Muscle of arm (tissue), 14 donors: ENCODE measurements around the gene RWDD1. TPM values are rescaled to one million over a fixed set of nuclear protein-coding genes. Genes with fewer than 3 reads are reported as not detected.
A peak's percentile ranks its signal among the peaks of the same experiment; 100 is the strongest.

ENCODE experiments used
- DNase-seq: peaks from one replicate; pipeline ENCODE4 v3.0.0-alpha.2; 2013
- long read RNA-seq, 11 donors: transcript quantifications; one replicate each; lab custom pipeline, GENCODE V29; 2026
- polyA plus RNA-seq, 12 donors: library from polyadenylated mRNA; unstranded; fragments of 120-200 nt; gene quantifications; one replicate each; pipeline ENCODE4 v1.2.1, GENCODE V29; 2013; ENCODE audit not compliant: insufficient read length in 12 of 12

The RWDD1 gene, protein sequence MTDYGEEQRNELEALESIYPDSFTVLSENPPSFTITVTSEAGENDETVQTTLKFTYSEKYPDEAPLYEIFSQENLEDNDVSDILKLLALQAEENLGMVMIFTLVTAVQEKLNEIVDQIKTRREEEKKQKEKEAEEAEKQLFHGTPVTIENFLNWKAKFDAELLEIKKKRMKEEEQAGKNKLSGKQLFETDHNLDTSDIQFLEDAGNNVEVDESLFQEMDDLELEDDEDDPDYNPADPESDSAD
- 10 to 100 TPM in 11 of 12 donors, not detected in 1; 51.1 to 93.7 (median 67.4) TPM for polyA plus RNA-seq
- long read RNA-seq, donor 1, full-length matches to known transcripts: 37 of 96 reads
- long read RNA-seq, donor 1, partial matches to known transcripts: 59 of 96 reads
- long read RNA-seq, donor 1, other reads (novel, unspliced or antisense): 0 of 96 reads
- long read RNA-seq, donor 2, full-length matches to known transcripts: 23 of 44 reads
- long read RNA-seq, donor 2, partial matches to known transcripts: 21 of 44 reads
- long read RNA-seq, donor 2, other reads (novel, unspliced or antisense): 0 of 44 reads
- long read RNA-seq, donor 3, full-length matches to known transcripts: 16 of 16 reads
- long read RNA-seq, donor 3, partial matches to known transcripts: 0 of 16 reads
- long read RNA-seq, donor 3, other reads (novel, unspliced or antisense): 0 of 16 reads
- long read RNA-seq, donor 4, full-length matches to known transcripts: 11 of 11 reads
- long read RNA-seq, donor 4, partial matches to known transcripts: 0 of 11 reads
- long read RNA-seq, donor 4, other reads (novel, unspliced or antisense): 0 of 11 reads
- long read RNA-seq, donor 5, full-length matches to known transcripts: 58 of 79 reads
- long read RNA-seq, donor 5, partial matches to known transcripts: 15 of 79 reads
- long read RNA-seq, donor 5, other reads (novel, unspliced or antisense): 6 of 79 reads
- long read RNA-seq, donor 6, full-length matches to known transcripts: 19 of 35 reads
- long read RNA-seq, donor 6, partial matches to known transcripts: 16 of 35 reads
- long read RNA-seq, donor 6, other reads (novel, unspliced or antisense): 0 of 35 reads
- long read RNA-seq, donor 7, full-length matches to known transcripts: 11 of 19 reads
- long read RNA-seq, donor 7, partial matches to known transcripts: 8 of 19 reads
- long read RNA-seq, donor 7, other reads (novel, unspliced or antisense): 0 of 19 reads
- long read RNA-seq, donor 8, full-length matches to known transcripts: 44 of 58 reads
- long read RNA-seq, donor 8, partial matches to known transcripts: 14 of 58 reads
- long read RNA-seq, donor 8, other reads (novel, unspliced or antisense): 0 of 58 reads
- long read RNA-seq, donor 9, full-length matches to known transcripts: 27 of 34 reads
- long read RNA-seq, donor 9, partial matches to known transcripts: 7 of 34 reads
- long read RNA-seq, donor 9, other reads (novel, unspliced or antisense): 0 of 34 reads
- long read RNA-seq, donor 10, full-length matches to known transcripts: 45 of 66 reads
- long read RNA-seq, donor 10, partial matches to known transcripts: 21 of 66 reads
- long read RNA-seq, donor 10, other reads (novel, unspliced or antisense): 0 of 66 reads
- long read RNA-seq, donor 11, full-length matches to known transcripts: 31 of 62 reads
- long read RNA-seq, donor 11, partial matches to known transcripts: 31 of 62 reads
- long read RNA-seq, donor 11, other reads (novel, unspliced or antisense): 0 of 62 reads

DNA sequence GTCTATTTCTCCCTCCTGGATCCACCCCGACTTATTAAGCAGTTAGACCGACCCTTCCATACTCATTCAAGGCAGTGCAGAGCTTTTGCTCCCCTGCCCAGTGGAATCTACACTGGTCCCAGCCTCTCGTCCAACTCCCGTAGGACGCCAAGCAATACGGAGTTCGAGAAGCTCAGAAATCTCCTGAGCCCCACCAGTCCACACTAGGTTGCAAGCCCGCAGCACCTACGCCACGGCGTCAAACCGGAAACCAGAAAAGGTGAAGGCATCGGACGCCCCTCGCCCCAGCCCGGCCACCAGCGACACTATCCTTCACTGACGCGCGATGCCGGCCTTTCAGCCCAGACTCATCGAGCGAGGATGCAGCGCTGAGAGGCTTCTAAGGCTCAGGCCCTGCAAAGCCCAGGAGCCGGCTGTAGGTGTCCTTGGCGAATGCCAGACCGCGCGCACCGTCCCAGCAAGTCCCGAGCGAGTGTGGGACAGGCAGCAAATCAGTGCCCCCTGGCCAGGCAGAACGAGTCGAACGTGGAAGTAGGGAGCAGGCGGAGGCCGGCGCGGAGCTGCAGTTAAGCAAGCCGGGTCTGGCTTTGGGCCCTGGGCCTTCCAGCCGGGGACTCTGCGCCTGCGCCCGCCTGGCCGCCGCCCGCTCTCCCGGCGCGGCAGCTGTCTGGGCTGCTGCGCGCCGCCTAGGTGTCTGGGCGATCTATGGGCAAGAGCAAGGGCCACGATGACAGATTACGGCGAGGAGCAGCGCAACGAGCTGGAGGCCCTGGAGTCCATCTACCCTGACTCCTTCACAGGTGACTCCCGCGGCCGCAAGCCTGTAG is at the start of gene RWDD1:
RWDD1 (plus strand) TSS at position 649 of the 827 bp plus-strand sequence; CDS start at position 728, 79 bp downstream.
- peak; percentile 98 for DNase-seq

DNA sequence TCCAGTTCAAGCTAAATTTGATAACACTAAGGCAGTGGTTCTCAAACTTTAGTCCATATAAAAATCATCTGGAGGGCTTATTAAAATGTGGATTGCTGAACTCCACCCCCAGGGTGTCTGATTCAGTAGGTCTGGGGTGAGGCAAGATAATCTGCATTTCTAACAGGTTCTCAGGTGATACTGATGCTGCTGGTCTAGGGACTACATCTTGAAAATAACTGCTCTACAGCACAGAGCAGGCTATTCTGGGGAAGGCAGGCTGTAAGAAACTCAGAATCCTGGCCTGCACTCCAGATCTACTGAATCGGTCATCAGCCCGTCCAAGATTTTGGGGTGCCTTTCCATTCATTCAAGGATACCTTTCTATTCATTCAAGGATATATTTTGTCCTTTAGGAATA is 48.4 kb upstream of the RWDD1 start:
- no peak for DNase-seq

DNA sequence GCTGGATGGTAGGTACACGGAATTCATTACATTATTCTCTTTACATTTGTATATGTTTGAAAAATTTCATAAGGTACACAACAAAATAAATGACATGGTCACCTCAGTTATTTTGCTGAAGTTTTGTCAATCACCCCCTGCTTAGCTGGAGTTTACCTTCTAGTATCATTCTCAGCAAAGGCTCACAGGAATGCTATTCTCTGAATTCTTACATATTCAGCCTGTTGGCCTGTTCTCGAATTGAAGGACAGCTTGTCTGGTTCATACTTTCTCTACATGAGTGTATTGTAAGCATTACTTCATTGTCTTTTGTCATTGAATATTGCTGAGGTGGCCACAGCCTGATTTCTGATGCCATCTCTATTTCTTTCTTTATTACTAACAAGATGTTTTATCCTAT is 47.1 kb upstream of the RWDD1 start:
- no peak for DNase-seq

- no peak for DNase-seq
Observed at GRCh38 chr6:116528133-116528532, 43.2 kb upstream of the RWDD1 start.

GRCh38 chr6:116528780-116529179 is 42.5 kb upstream of the RWDD1 start:
- DNase-seq: no peak

GRCh38 chr6:116529466-116530290 is 41.6 kb upstream of the RWDD1 start:
- DNase-seq: no peak

- no peak for DNase-seq
Observed at GRCh38 chr6:116530436-116530835, 40.9 kb upstream of the RWDD1 start.

- peak; percentile 67 for DNase-seq
Observed at GRCh38 chr6:116531675-116532570, 39.4 kb upstream of the RWDD1 start.

GRCh38 chr6:116533233-116533957 is 37.9 kb upstream of the RWDD1 start:
- no peak for DNase-seq

DNA sequence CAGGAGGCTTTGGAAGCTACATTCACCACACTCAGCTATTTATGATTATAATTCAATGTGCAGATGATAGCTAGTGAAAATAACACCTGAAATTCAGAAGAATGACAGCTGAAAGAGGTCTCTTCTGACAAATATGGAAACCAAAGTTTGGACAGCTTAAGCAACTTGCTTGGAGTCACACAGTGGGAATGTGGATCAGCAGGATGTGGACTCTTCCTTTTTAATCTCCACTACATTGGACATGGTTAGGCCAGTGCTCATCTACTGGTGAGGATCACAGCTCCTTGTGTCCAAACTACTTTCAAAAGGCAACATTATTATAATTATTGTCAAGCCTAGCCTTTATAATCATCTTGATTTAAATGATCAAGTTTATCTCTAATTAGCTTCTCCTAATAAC is 36.2 kb upstream of the RWDD1 start:
- no peak for DNase-seq

DNA sequence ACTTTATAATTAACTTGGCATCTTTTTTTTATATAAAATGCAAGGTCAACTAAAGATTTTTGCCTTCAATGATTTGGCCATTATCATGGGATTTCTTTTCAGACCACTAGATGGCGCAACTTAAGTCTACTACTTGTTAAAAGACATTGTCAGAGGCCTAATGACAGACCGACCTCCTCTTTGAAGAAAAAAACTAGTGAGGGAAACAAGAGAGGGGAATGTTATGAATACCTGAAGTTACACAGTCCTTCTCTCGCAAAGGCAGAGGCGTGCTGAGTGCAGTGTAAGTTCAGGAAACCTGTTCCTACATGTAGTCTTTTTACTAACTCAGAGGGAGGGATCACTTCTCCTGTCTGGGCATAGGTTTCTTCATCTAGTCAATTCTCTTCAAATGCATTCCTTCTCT is 35.1 kb upstream of the RWDD1 start:
- DNase-seq: peak; percentile 43

GRCh38 chr6:116542426-116542825 is 28.9 kb upstream of the RWDD1 start:
- no peak for DNase-seq

DNA sequence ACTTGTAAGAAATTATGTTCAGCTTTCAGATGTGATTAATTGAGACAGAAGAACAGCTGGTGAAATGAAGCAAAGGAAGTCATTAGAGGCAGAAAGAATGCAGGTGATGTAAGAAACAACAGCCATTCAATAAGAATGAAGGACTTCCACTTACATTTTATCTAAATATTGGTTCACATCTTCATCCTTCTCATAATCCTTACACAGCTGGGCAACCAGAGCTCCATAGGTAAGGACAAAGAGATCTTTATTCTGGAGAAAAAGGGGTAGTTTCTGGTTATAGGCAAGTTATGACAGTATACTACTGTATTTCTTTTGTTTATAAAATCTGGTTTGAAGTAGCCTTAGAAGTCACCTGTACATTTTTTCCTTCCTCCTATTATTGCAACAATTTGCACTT is 28.2 kb upstream of the RWDD1 start:
- DNase-seq: no peak

DNA sequence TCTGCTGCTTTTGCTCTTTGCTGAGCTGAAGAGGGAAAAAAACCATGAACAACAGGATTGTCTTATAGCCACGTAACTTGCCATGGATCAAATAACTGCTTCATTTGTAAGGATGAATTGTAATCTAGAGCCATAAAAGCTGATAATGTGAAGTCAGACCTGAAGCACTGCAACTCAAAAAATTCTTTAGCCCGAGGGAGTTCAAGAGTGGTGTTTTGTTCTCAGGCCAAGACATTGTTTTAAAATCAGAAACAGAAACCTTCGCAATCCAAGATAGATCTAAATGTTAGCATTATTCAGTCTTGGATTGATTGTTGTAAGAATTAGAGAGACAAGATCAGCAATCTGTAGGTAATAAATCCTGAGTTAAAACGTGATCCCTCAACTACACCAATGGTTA is 25.7 kb upstream of the RWDD1 start, which contains the start of gene TRAPPC3L:
TRAPPC3L (minus strand) TSS at position 34 of the 400 bp plus-strand sequence. CDS start 170 bp downstream, outside the sequence.
- DNase-seq: no peak

DNA sequence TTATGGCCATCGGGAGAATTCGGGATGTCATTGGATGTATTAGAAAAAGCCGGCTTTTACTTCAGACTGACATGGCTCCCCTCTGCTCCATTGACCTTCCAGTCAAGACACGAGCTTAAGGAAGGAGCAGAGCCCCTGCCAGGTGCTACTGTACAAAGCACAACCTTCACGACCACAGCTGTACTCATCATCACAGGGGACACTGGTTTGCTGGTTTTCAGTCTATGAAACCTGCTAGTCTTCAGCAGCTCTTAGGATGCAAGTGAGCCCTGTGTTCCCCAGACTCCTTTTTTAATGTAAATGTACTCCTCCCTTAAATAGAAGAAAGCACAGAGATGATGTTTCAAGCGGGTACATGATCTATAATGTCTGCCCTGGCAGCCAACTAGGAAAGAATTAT is 23.9 kb upstream of the RWDD1 start:
- DNase-seq: no peak

DNA sequence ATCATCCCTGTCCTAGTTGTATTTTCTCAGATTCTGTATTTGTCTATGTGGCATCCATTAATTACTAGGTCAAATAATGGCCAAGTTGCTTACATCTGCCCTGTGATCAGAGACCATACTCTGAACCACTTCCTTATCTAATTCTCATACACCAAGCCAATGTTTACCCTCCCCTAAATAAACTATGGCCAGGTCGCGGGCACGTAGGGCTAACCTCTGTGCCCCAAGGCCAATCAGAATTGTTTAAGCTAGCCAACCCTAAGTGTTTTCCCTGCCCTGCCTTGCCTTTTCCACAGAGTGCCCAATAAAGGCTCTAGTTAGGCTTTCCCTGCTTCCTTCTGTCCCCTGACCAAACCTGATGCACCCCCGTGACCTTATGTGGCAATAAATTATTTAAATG is 20.5 kb upstream of the RWDD1 start:
- DNase-seq: no peak

DNA sequence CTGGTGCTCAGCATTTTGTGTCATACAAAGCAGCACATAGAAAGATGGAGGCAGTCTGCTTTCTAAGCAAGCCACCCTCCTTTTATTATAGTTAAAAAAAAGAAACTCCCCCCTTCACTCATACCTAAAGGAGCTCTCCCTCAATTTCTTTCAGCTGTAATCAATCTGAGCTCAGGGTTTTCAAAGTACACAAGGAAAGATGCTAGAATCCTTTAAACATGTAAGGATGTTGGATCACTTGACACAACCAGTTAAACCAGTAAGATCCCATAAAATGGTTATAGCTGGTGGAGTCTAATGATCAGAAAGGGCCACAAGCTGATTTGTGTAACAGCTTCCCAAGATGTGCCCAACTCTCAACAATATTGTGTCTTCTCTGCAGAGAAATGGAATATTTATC is 17.9 kb upstream of the RWDD1 start, which contains the start of gene CALHM4:
CALHM4 (plus strand) TSS at position 301 of the 400 bp plus-strand sequence; CDS start at position 344, 43 bp downstream.
- DNase-seq: no peak
